Stimulated activated naive CD8-positive, alpha-beta T cell treated with anti-CD3 and anti-CD28 coated beads, Interleukin-15, Interleukin-2, amounts not matched to agents 100 ng/mL and 50 ng/mL, for 24 hours (primary cell): ENCODE data around the gene PDZD7.

ENCODE experiments used
- H3K27ac Mint-ChIP-seq: one replicate; pipeline ENCODE4 v1.8.0; 2021; ENCODE audit warnings: mild to moderate bottlenecking, mixed read lengths
- H3K27me3 Mint-ChIP-seq: one replicate; pipeline ENCODE4 v1.8.0; 2021; ENCODE audit warnings: mixed read lengths
- H3K36me3 Mint-ChIP-seq: one replicate; pipeline ENCODE4 v1.8.0; 2021; ENCODE audit warnings: low read depth, mixed read lengths
- H3K4me1 Mint-ChIP-seq: one replicate; pipeline ENCODE4 v1.8.0; 2021; ENCODE audit warnings: low read depth, mixed read lengths
- H3K4me3 Mint-ChIP-seq: one replicate; pipeline ENCODE4 v1.8.0; 2021; ENCODE audit warnings: mild to moderate bottlenecking, mixed read lengths
- H3K9me3 Mint-ChIP-seq: one replicate; pipeline ENCODE4 v1.8.0; 2021; ENCODE audit warnings: mixed read lengths

PDZD7 gene

DNA sequence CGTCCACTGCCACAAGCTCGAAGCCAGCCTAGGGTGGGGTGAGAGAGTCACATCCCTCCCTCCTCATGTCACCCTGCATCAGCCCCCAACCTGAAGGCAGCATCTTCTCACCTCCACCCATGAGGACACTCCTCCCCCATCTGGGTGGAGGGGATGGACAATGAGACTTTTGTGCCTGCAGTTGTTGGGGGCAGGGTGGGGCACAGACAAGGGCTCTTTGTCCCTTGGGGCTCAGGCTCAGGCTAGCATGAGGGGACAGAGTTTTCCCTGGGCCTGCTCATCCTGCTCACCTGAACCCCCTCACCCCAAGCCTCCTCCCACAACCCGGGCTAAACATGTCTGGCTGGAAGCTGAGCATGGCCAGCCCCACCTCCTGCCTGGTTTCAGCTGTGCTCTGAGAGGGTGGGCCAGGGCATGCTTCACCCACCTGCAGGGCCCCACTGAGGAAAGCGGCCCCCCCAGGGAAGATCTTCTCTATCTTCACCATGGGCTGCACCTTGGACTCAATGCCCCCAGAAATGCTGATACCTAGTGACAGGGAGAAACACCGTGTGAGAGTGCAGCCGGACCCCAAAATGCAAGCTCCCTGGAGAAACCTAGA is 22.0 kb downstream of the PDZD7 start:
- Mint-ChIP-seq H3K4me3 (no peak overlapping the region), H3K27me3 (no peaks in the 10 kb centered on the region), H3K27ac (no peak overlapping the region), H3K4me1 (peaks cover 11% of the 10 kb centered on the region), H3K36me3 (no peaks in the 10 kb centered on the region), H3K9me3 (no peaks in the 10 kb centered on the region)

DNA sequence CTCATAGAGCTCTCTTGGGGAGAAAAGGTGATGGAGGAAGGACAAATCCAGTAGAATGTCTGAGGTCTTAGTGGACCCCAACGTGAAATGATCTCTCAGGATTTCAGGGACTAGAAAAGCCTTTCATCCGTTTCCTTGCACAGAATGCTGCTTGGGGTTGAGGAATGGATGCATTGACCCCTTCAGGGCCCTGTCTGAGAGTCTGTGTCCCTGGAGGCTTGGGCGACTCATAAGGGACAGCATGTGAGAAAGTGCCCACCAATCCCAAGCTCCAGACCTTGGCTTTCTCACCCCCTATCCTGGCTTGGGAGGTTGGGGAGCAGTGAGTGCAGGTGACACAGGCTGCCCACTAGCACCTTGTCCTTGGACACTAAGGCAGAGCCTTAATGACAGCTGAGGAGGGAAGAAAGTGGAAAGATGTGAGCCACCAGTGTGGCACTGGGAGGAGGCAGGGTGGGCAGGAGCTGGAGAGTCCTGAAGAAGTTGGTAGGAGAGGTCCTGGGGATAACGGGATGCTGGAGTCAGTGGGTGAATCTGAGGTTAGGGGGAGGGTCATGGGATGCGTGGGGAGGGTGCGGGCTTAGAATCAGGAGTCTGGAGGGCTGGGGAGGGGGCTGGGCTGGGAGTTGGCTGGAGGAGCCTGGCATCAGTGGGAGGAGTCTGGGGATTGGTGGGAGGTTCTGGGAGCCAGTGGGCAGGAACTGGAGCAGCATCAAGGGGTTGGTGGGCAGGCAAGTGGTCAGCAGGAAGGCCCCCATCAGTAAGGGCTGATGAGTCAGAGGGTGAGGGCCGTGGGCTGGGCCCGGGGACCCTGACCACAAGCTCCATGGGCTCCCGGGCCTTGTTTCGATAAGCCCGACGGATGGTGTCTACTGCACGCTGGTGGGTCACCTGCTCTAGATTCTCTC is 22.8 kb downstream of the PDZD7 start:
- no peaks in the 10 kb centered on the region for H3K9me3 Mint-ChIP-seq
- no peaks in the 10 kb centered on the region for H3K36me3 Mint-ChIP-seq
- H3K4me1 Mint-ChIP-seq: peaks cover 7% of the 10 kb centered on the region
- H3K27me3 Mint-ChIP-seq: no peaks in the 10 kb centered on the region
- H3K4me3 Mint-ChIP-seq: no peak overlapping the region
- no peak overlapping the region for H3K27ac Mint-ChIP-seq

DNA sequence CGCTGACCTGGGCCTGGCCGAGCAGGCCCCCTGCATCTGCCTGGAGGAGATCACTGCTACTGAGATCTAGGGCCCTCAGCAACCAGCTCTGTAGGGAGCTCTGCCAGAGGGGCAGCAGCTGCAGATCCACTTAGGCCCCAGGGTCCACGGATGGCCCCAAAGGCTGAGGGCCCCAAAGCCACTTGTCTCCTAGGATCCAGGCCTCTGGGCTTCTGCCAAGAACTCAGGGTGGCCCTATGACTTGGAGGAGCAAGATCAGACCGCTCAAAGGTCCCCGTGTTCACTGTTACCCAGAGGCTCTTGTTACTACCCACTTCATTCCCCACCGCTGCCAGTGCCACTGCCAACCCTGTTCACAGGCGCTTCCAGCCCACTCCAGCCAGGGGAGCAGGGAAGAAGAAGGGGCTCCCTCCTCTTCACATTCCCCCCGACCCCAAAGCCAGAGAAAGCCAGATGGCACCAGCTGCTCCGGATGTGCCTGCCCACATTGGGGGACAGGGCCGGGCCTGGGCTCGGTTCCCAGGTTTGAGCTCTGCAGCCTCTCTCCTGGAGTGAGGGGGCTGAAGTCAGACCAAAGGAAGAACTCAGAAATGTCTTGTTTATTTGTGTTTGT is 23.7 kb downstream of the PDZD7 start:
- no peaks in the 10 kb centered on the region for H3K27me3 Mint-ChIP-seq
- no peaks in the 10 kb centered on the region for H3K36me3 Mint-ChIP-seq
- no peaks in the 10 kb centered on the region for H3K4me1 Mint-ChIP-seq
- no peaks in the 10 kb centered on the region for H3K9me3 Mint-ChIP-seq
- no peak overlapping the region for H3K4me3 Mint-ChIP-seq
- H3K27ac Mint-ChIP-seq: no peak overlapping the region

DNA sequence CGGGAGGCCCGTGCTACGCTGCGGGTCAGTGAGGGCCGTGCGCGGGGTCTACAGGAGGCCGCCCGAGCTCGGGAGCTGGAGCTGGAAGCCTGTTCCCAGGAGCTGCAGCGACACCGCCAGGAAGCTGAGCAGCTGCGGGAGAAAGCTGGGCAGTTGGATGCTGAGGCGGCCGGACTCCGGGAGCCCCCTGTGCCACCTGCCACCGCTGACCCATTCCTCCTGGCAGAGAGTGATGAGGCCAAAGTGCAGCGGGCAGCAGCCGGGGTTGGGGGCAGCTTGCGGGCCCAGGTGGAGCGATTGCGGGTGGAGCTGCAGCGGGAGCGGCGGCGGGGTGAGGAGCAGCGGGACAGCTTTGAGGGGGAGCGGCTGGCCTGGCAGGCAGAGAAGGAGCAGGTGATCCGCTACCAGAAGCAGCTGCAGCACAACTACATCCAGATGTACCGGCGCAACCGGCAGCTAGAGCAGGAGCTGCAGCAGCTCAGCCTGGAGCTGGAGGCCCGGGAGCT is 24.3 kb downstream of the PDZD7 start:
- no peaks in the 10 kb centered on the region for H3K36me3 Mint-ChIP-seq
- H3K4me1 Mint-ChIP-seq: no peaks in the 10 kb centered on the region
- no peak overlapping the region for H3K4me3 Mint-ChIP-seq
- no peaks in the 10 kb centered on the region for H3K9me3 Mint-ChIP-seq
- no peak overlapping the region for H3K27ac Mint-ChIP-seq
- no peaks in the 10 kb centered on the region for H3K27me3 Mint-ChIP-seq

DNA sequence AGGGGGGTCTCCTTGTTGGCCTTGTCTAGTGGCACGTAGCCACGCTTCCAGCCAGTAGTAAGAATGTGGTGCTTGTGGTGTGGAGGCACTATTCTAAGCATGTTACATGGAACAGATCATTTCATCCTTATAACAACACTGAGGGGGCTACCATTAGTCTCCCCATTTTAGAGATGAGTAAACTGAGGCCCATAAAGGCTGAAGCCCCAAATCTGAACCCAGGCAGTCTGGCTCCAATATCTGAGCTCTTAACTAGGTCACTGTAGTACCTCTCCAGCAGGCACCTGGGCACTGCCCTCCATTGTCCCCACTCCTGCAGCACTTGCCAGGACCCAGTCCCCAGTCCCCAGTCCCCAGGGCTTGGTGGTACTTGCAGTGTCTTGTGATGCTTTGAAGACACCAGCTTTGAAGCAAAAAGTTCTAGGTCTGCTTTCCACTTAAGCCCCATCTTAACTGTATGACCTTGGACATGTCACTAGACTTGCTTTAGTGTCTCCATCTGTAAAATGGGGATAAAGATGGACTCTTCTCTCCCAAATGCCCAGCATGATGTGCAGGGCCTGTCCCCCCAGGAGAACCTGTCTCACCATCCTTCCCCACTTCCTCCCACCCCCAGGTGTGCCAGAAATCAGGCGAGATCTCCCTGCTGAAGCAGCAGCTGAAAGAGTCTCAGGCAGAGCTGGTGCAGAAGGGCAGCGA is 24.9 kb downstream of the PDZD7 start:
- H3K36me3 Mint-ChIP-seq: peaks cover 2% of the 10 kb centered on the region
- no peak overlapping the region for H3K27ac Mint-ChIP-seq
- no peaks in the 10 kb centered on the region for H3K27me3 Mint-ChIP-seq
- H3K4me1 Mint-ChIP-seq: peaks cover 3% of the 10 kb centered on the region
- no peak overlapping the region for H3K4me3 Mint-ChIP-seq
- H3K9me3 Mint-ChIP-seq: no peaks in the 10 kb centered on the region

DNA sequence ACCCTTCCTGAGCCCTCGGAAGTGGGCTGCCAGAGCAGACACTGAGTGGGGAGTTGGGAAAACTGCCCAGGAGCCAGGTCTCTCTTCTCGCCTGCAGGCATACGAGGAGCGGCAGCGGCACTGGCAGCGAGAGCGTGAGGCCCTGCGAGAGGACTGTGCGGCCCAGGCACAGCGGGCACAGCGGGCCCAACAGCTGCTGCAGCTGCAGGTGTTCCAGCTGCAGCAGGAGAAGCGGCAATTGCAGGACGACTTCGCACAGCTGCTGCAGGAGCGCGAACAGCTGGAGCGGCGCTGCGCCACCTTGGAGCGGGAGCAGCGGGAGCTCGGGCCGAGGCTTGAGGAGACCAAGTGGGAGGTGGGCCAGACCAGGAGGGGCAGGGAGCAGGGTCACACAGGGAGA is 25.6 kb downstream of the PDZD7 start:
- no peaks in the 10 kb centered on the region for H3K9me3 Mint-ChIP-seq
- H3K27ac Mint-ChIP-seq: no peak overlapping the region
- H3K36me3 Mint-ChIP-seq: peaks cover 4% of the 10 kb centered on the region
- H3K27me3 Mint-ChIP-seq: no peaks in the 10 kb centered on the region
- H3K4me3 Mint-ChIP-seq: no peak overlapping the region
- H3K4me1 Mint-ChIP-seq: peaks cover 9% of the 10 kb centered on the region

DNA sequence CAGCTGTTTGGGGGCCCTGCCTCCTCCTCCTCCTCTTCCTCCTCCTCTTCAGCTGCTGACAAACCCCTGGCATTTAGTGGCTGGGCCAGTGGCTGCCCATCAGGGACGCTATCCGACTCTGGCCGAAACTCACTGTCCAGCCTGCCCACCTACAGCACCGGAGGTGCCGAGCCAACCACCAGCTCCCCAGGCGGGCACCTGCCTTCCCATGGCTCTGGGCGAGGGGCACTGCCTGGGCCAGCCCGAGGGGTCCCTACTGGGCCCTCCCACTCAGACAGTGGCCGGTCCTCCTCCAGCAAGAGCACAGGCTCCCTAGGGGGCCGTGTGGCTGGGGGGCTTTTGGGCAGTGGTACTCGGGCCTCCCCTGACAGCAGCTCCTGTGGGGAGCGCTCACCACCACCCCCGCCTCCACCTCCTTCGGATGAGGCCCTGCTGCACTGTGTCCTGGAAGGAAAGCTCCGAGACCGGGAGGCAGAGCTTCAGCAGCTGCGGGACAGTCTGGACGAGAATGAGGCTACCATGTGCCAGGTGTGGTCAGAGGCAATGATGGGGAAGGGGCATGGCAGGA is 27.2 kb downstream of the PDZD7 start:
- H3K27ac Mint-ChIP-seq: no peak overlapping the region
- H3K36me3 Mint-ChIP-seq: peaks cover 4% of the 10 kb centered on the region
- no peaks in the 10 kb centered on the region for H3K27me3 Mint-ChIP-seq
- H3K9me3 Mint-ChIP-seq: no peaks in the 10 kb centered on the region
- no peak overlapping the region for H3K4me3 Mint-ChIP-seq
- H3K4me1 Mint-ChIP-seq: peaks cover 12% of the 10 kb centered on the region

DNA sequence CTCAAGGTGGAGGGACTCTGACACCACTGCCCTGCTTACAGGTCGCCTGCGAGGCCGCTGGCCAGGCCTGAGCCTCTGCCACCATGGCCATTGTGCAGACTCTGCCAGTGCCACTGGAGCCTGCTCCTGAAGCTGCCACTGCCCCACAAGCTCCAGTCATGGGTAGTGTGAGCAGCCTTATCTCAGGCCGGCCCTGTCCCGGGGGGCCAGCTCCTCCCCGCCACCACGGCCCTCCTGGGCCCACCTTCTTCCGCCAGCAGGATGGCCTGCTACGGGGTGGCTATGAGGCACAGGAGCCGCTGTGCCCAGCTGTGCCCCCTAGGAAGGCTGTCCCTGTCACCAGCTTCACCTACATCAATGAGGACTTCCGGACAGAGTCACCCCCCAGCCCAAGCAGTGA is 28.5 kb downstream of the PDZD7 start:
- peaks cover 21% of the 10 kb centered on the region for H3K4me1 Mint-ChIP-seq
- H3K9me3 Mint-ChIP-seq: no peaks in the 10 kb centered on the region
- no peak overlapping the region for H3K27ac Mint-ChIP-seq
- H3K36me3 Mint-ChIP-seq: peaks cover 4% of the 10 kb centered on the region
- no peaks in the 10 kb centered on the region for H3K27me3 Mint-ChIP-seq
- H3K4me3 Mint-ChIP-seq: no peak overlapping the region

DNA sequence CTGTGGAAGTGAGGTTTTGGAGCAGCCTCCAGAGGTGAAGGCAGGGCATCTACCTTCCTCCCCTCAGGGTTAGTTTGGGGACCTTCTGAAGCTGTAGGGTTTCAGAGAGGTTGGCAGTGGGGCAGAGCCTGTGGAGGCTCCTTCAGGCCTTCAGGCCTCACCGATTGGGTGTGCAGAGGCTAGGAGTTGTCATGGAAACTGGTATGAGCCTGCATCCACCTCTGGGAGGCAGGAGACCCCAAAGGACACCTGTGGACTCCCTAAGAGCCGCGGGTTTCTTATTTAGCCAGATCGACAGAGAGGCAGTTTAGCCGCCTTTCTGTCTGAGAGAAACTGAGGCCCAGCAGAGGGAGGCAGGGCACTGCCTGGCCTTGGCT is 29.3 kb downstream of the PDZD7 start:
- Mint-ChIP-seq H3K4me1 (peaks cover 23% of the 10 kb centered on the region), H3K27me3 (no peaks in the 10 kb centered on the region), H3K36me3 (peaks cover 4% of the 10 kb centered on the region), H3K4me3 (no peak overlapping the region), H3K9me3 (no peaks in the 10 kb centered on the region), H3K27ac (no peak overlapping the region)

DNA sequence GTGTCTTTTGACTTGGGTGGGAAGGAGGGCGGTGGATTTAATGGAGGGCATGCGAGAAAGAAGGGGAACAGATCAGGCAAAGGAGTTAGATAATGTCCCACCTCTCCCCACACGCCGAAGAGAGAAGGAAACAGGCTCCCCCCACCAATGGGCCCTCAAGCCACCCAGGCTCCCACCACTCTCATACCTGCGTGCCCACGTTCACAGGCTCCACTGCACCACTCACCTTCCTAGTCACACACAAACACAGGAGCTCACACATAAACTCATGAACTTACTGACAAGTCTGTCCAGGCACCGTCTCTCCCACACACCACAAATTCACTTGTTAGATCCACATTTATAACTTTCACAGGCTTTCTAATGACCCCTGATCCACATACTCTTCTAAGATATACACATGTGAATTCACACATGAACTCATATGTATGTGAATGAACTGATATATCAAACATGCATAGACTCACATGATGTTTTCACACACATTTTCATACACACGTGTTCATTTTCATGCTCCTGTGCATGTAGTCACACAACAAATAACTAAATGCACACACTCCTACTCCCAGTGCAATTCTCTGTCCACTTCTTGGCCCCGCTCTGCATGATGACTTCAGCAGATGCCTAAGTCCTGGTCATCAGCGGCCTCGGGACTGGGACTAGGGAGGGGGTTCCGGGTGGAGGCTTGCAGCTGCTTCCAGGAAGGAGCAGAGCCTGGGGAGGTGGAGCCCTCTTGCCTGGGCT is 29.8 kb downstream of the PDZD7 start:
- peak overlapping the region; percentile 27 for H3K27ac Mint-ChIP-seq

DNA sequence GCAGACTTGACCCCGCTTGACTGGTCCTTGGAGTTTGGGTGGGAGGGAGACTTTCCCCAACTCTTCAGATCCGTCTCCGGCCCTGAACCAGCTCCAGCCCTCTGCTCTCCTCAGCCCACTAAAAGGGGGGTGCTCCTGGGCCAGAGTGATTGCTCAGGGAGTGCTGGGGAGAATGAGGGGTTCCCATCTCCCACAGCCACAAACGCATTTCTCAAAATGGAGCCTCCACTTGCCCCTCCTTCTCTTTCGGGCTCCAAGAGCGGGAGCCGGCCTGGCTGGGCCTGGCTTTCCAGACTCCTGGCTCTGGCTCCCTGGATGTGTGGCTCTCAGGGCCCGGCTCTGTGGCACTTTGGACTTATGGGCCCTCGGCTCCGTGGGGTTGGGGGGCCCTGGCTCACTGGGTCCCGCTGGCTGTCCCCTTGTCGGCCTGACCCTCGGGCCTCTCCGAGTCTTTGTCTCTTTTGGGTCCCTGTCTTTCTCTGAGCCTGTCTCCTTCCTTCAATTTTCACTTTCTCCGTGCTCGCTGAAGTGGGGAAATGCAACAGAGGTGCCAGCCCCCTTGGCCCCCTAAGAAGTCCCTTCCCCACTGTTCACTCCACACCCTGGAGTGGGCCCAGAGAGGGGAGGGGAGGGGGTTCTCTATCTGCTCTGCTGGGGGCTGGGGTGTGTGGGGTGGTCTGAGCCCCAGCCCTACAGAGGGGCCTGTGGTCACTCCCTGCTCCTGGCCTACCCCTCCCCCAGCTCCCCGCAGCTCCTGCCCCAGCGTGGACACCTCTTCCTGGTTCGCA is 30.6 kb downstream of the PDZD7 start:
- Mint-ChIP-seq H3K27ac (peak overlapping the region; percentile 45), H3K4me1 (peaks cover 30% of the 10 kb centered on the region), H3K36me3 (peaks cover 4% of the 10 kb centered on the region), H3K27me3 (no peaks in the 10 kb centered on the region), H3K4me3 (peak overlapping the region; percentile 65), H3K9me3 (no peaks in the 10 kb centered on the region)

More for the DNA sequence above, 29.8 kb downstream of the PDZD7 start:
- H3K36me3 Mint-ChIP-seq: peaks cover 4% of the 10 kb centered on the region
- H3K4me3 Mint-ChIP-seq: peak overlapping the region; percentile 65
- no peaks in the 10 kb centered on the region for H3K9me3 Mint-ChIP-seq
- no peaks in the 10 kb centered on the region for H3K27me3 Mint-ChIP-seq
- peaks cover 28% of the 10 kb centered on the region for H3K4me1 Mint-ChIP-seq

DNA sequence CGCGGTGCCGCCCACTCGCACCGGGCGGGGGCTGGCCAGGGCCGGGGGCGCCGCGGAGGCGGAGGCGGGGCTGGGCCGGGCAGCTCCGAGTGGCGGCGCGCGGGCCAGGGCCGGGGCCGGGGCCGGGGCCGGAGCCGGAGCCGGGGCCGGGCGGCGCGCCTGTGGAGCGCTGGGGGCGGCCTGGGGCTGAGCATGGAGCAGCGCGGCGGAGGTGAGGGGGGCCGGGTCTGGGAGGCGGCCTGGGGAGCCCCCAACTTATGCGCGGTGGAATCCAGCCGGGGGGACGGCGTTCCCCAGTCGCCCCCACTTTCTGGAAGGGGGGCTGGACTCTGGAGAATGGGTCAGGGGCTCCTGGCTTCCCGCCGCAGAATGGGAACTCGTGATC is 31.2 kb downstream of the PDZD7 start, which contains the start of gene LZTS2:
Gene LZTS2 (plus strand): TSS at position 67 of the 385 bp plus-strand sequence. CDS start 2,731 bp downstream, outside the sequence.
- peaks cover 30% of the 10 kb centered on the region for H3K4me1 Mint-ChIP-seq
- peaks cover 5% of the 10 kb centered on the region for H3K36me3 Mint-ChIP-seq
- H3K4me3 Mint-ChIP-seq: peak within 1 kb of the TSS; percentile 84
- no peaks in the 10 kb centered on the region for H3K9me3 Mint-ChIP-seq
- no peaks in the 10 kb centered on the region for H3K27me3 Mint-ChIP-seq
- H3K27ac Mint-ChIP-seq: peak within 1 kb of the TSS; percentile 94

DNA sequence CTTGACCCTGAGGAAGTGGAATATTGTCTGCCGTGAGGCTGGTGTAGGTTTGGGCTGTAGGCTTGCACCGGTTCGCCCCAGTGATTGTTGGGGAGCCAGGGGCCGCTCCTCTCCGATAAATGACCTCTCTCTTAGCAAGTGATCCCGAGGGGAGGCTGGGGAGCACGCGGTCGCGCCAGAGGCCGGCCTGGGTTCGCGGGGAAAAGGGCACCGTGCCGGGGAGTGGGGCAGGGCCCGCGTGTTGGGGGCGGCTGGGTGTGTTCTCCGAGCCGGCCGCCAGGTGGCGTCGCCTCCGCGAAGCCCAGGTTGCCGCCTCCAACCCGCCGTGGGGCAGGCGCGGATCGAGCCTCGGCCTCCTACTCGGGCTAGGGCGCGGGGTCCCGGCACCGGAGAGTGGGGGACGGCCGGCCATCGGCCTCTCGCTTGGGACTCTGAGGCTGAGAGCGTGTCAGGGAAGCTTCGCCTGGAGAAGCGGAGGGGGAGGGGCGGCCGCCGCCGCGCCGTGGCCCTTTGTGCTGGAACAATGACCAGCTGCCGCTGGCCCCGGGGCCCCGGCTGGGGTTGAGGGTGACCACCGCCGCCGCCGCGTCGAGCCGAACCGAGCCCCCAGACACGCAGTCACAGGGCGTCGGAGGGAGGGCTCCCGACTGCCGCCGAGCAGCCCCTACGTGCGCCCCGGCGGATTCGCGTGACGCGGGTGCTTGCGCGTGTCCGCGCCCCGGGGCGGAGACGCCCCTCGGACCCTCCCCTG is 31.8 kb downstream of the PDZD7 start:
- peak overlapping the region; percentile 84 for H3K4me3 Mint-ChIP-seq
- H3K9me3 Mint-ChIP-seq: no peaks in the 10 kb centered on the region
- peaks cover 10% of the 10 kb centered on the region for H3K36me3 Mint-ChIP-seq
- peaks cover 30% of the 10 kb centered on the region for H3K4me1 Mint-ChIP-seq
- no peaks in the 10 kb centered on the region for H3K27me3 Mint-ChIP-seq
- peak overlapping the region; percentile 94 for H3K27ac Mint-ChIP-seq
